Activated CD4-positive, alpha-beta memory T cell treated with anti-CD3 and anti-CD28 coated beads, Interleukin-2, amount 10 ng/mL, durations not matched to agents 7 days and 5 days (primary cell): ENCODE data around the gene FOXL1. TPM values are rescaled to one million over a fixed set of nuclear protein-coding genes. Genes with fewer than 3 reads are reported as not detected.

Source experiments
- CTCF ChIA-PET: fragments of 350-600 bp; sonication (Branson Sonifier 250); formaldehyde crosslinking; loops from one replicate; lab custom pipeline; 2021; ENCODE audit warnings: antibody characterized with exemption, inconsistent platforms; lab: Charles Lee
- POLR2A ChIA-PET: fragments of 350-600 bp; sonication (Branson Sonifier 250); formaldehyde crosslinking; loops from one replicate; lab custom pipeline; 2021; ENCODE audit warnings: antibody characterized with exemption; lab: Charles Lee
- DNase-seq: peaks from one replicate; pipeline ENCODE4 v3.0.0-alpha.2; 2020
- H3K27ac Mint-ChIP-seq: one replicate; pipeline ENCODE4 v1.8.0; 2021; ENCODE audit warnings: mild to moderate bottlenecking, mixed read lengths
- H3K27me3 Mint-ChIP-seq: one replicate; pipeline ENCODE4 v1.8.0; 2021; ENCODE audit warnings: mixed read lengths
- H3K36me3 Mint-ChIP-seq: one replicate; pipeline ENCODE4 v1.8.0; 2021; ENCODE audit warnings: low read depth, mixed read lengths
- H3K4me1 Mint-ChIP-seq: one replicate; pipeline ENCODE4 v1.8.0; 2021; ENCODE audit warnings: mixed read lengths
- H3K4me3 Mint-ChIP-seq: one replicate; pipeline ENCODE4 v1.8.0; 2021; ENCODE audit warnings: mild to moderate bottlenecking, mixed read lengths
- H3K9me3 Mint-ChIP-seq: one replicate; pipeline ENCODE4 v1.8.0; 2021; ENCODE audit warnings: mixed read lengths
- total RNA-seq, 2 experiments: library from RNA; stranded (reverse); gene quantifications; one replicate each; pipeline ENCODE4 v1.2.3, GENCODE V29; 2021

The FOXL1 gene
- total RNA-seq, 2 experiments from 2014 or later: not detected

DNA sequence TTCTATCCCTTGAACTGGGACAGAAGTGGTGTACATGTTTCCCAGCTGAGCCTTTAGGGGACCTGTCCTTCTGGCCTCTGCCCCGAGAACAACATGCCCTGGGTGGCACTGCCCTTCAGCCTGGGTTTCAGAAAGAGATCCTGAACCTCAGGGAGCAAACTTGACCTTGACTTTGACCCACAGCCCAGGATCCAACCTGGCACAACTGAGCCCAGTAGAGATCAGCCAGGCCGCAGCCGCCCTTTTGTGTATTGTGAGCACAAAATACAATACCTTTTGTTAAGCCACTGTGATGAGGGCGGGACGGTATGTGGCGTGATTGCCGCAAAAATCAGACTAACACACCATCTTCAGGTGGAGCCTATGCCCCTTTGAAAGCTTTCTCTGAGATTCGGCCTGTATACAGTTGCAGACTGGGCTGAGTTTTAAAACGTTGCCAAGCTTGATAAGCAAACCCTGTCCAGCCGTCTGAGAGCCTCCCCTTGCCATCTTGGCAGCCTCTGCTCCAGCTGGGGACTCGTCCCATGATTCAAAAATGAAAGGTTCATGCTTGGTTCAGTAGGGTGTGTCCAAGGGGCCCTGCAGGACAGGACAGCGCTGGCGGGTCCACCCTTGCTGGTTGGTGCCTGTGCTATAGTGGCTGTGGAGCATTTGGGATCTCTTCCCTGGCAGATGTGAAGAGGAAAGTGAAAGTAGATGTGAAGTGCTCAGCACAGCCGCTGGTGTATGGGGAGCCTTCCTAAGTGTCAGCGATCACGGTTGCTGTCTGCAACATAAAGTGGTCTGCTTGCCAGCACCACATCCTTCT is 40.3 kb downstream of the FOXL1 start:
- no peaks in the 10 kb centered on the region for H3K4me1 Mint-ChIP-seq
- ChIA-PET CTCF (no interaction called here), POLR2A (no interaction called here)
- H3K27ac Mint-ChIP-seq: no peak overlapping the region
- H3K27me3 Mint-ChIP-seq: peaks cover 8% of the 10 kb centered on the region
- no peaks in the 10 kb centered on the region for H3K9me3 Mint-ChIP-seq
- H3K36me3 Mint-ChIP-seq: no peaks in the 10 kb centered on the region
- DNase-seq: no peak
- no peak overlapping the region for H3K4me3 Mint-ChIP-seq

GRCh38 chr16:86619239-86619794 is 41.0 kb downstream of the FOXL1 start:
- H3K4me1 Mint-ChIP-seq: no peaks in the 10 kb centered on the region
- peaks cover 6% of the 10 kb centered on the region for H3K27me3 Mint-ChIP-seq
- ChIA-PET POLR2A (no interaction called here), CTCF (no interaction called here)
- no peak overlapping the region for H3K27ac Mint-ChIP-seq
- no peak overlapping the region for H3K4me3 Mint-ChIP-seq
- H3K36me3 Mint-ChIP-seq: no peaks in the 10 kb centered on the region
- DNase-seq: no peak
- no peaks in the 10 kb centered on the region for H3K9me3 Mint-ChIP-seq

- Mint-ChIP-seq H3K4me1 (no peaks in the 10 kb centered on the region), H3K4me3 (no peak overlapping the region), H3K27ac (no peak overlapping the region), H3K36me3 (no peaks in the 10 kb centered on the region), H3K27me3 (peaks cover 6% of the 10 kb centered on the region), H3K9me3 (no peaks in the 10 kb centered on the region)
- DNase-seq: no peak
- CTCF ChIA-PET: no interaction called here
- POLR2A ChIA-PET: no interaction called here
Measured at GRCh38 chr16:86620184-86620583, 41.8 kb downstream of the FOXL1 start.

DNA sequence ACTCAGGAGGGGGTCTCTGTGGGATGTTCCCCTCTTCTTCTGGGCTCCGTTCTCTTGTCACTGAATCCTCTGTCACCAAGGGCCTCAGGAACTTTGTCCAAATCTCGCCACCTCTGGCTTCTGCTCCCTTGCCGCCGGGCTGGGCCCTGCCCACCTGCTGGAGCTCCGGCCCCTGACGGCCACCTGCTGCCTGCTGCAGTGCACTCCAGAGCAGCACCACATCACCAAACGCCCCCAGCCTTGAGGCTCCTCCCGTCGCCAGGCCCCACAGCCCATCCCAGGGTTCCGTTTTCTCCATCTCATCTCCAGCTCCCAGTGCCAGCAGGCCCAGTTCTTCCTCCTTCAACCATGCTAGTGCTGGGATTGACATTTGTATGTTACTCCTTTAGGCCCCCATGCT is 43.6 kb downstream of the FOXL1 start:
- Mint-ChIP-seq H3K9me3 (no peaks in the 10 kb centered on the region), H3K36me3 (no peaks in the 10 kb centered on the region), H3K27me3 (peaks cover 4% of the 10 kb centered on the region), H3K27ac (no peak overlapping the region), H3K4me1 (no peaks in the 10 kb centered on the region), H3K4me3 (no peak overlapping the region)
- DNase-seq: no peak
- CTCF ChIA-PET: no interaction called here
- POLR2A ChIA-PET: no interaction called here

DNA sequence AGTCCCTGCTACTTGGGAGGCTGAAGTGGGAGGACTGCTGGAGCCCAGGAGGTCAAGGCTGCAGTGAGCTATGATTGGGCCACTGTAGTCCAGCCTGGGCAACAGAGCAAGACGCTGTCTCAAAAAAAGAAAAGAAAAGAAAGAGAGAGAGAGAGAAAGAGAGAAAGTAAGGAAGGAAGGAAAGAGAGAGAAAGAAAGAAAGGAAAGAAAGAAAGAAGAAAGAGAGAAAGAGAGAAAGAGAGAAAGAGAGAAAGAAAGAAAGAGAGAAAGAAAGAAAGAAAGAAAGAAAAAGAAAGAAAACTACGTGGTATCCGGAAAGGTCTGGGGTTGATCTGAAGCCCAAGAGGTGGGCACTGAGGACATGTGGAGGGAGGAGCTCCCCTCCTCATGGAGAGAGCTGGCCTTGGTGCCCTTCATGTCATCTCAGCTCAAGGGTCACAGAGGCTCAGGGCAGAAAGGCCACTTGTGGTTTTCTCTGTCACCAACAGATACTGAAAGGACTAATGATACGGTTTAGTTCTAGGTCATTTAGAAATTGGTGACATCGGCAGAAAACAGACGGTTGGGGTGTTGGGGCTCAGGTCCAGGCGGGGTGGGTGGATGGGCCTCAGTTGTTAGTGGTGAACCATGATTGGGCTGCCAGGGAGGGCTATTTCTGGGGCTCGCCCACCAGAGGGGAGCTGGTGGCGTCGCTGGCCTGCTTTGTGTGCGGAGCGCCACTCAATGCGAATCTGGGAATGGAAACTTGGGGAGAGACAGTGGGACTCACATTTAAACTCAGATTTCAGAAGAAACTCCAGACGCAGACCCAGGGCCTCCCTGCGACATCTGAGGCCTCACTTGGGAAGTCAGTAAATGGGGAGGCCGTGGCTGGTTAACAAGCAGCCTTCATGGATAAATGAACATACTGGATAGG is 44.6 kb downstream of the FOXL1 start:
- H3K27me3 Mint-ChIP-seq: peaks cover 4% of the 10 kb centered on the region

DNA sequence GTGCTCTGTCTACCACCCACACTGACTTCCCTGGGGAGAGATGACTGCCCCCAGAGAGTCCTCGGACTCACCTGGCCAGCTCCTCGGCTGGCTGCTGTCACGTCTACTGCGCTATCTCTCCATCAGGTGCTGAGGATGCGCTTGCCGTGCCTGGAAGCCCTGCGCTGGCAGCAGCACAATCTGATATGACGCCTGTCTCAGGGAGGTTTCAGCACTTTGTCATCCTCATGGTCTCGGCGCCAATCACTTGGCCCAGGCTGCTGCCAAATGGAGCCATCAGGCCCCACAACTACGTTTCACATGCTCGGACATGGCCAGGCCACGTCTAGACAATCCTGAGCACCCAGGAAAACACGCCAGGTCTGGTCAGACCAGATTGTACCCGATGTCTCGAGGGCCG is 46.7 kb downstream of the FOXL1 start:
- no peak overlapping the region for H3K27ac Mint-ChIP-seq
- H3K4me3 Mint-ChIP-seq: no peak overlapping the region
- H3K9me3 Mint-ChIP-seq: no peaks in the 10 kb centered on the region
- no peaks in the 10 kb centered on the region for H3K4me1 Mint-ChIP-seq
- peaks cover 6% of the 10 kb centered on the region for H3K27me3 Mint-ChIP-seq
- CTCF ChIA-PET: no interaction called here
- POLR2A ChIA-PET: no interaction called here
- H3K36me3 Mint-ChIP-seq: no peaks in the 10 kb centered on the region
- DNase-seq: no peak

More for the DNA sequence above, 44.6 kb downstream of the FOXL1 start:
- H3K4me1 Mint-ChIP-seq: no peaks in the 10 kb centered on the region
- no peak overlapping the region for H3K4me3 Mint-ChIP-seq
- POLR2A ChIA-PET: no interaction called here
- no peak overlapping the region for H3K27ac Mint-ChIP-seq
- no peaks in the 10 kb centered on the region for H3K9me3 Mint-ChIP-seq
- no peaks in the 10 kb centered on the region for H3K36me3 Mint-ChIP-seq
- CTCF ChIA-PET: no interaction called here
- no peak for DNase-seq

DNA sequence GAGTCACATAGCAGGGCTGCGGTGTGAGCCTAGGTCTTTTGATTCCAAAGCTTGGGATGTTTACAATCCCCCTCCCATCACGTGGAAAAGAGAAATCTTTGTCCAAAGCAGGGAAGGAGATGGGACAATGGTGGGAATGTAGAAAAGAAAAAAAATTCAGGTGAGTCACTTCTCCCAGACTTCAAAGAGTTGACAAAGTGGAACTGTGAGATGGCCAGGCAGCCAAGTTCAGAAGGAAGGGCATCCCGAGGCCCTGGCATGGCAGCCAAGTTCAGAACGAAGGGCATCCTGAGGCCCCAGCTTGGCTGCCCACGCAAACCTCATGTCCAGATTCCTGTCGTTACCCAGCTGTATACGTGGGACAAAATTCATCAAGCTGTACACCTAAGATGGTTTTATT is 47.5 kb downstream of the FOXL1 start:
- Mint-ChIP-seq H3K27me3 (peaks cover 6% of the 10 kb centered on the region), H3K27ac (no peak overlapping the region), H3K36me3 (no peaks in the 10 kb centered on the region), H3K4me1 (no peaks in the 10 kb centered on the region), H3K4me3 (no peak overlapping the region), H3K9me3 (no peaks in the 10 kb centered on the region)
- ChIA-PET POLR2A (no interaction called here), CTCF (no interaction called here)
- DNase-seq: no peak

- no peak for DNase-seq
- Mint-ChIP-seq H3K36me3 (no peaks in the 10 kb centered on the region), H3K27me3 (peaks cover 5% of the 10 kb centered on the region), H3K9me3 (no peaks in the 10 kb centered on the region), H3K4me1 (peaks cover 5% of the 10 kb centered on the region), H3K4me3 (no peak overlapping the region), H3K27ac (no peak overlapping the region)
- POLR2A ChIA-PET: no interaction called here
- CTCF ChIA-PET: no interaction called here
Measured at GRCh38 chr16:86626284-86626683, 47.9 kb downstream of the FOXL1 start.

DNA sequence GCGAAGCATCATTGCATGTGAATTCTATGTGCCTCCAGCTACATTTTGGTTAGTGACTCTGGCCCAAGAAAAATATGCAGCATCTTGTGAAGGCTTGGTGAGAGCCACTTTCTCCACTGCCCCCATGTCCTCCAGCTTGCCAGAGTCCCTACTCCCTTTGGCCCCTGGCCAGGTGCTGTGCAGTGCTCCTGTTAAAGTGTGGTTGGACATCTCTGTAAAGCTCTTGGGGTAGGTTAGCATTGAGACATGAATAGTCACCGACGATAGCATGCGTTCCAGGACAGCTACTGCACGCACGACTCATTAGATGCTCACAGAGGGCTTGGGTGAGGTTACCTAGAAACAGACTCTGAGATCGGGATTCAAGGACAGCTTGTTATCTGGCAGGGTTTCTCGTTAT is 48.6 kb downstream of the FOXL1 start:
- Mint-ChIP-seq H3K4me3 (no peak overlapping the region), H3K27me3 (peaks cover 4% of the 10 kb centered on the region), H3K36me3 (no peaks in the 10 kb centered on the region), H3K4me1 (peaks cover 11% of the 10 kb centered on the region), H3K9me3 (no peaks in the 10 kb centered on the region), H3K27ac (no peak overlapping the region)
- ChIA-PET POLR2A (no interaction called here), CTCF (no interaction called here)
- no peak for DNase-seq

DNA sequence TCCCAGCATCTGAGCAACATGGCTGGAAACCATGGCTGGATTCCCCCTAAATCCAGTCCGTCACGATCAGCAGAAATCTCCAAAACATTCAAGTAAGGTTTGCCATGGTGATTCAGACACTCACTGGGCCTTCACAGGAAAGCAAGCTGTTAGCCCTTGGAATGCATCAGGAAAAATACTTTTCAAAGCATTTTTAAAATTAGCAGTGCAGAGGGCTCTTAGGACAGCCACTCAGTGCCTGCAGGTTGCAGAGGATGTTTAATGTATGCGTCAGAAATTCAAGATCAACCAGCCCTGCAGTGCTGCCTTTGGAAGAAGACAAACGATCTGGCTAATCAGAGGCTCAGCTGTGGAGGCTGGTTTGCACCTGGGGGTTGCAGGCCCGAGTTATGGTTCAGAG is 50.3 kb downstream of the FOXL1 start:
- H3K27me3 Mint-ChIP-seq: peaks cover 4% of the 10 kb centered on the region
- CTCF ChIA-PET: interaction anchor here (0.6 kb wide), 1 partner anchor 1819 kb away, joined by 4 read pairs; no protein-coding TSS in a partner anchor

DNA sequence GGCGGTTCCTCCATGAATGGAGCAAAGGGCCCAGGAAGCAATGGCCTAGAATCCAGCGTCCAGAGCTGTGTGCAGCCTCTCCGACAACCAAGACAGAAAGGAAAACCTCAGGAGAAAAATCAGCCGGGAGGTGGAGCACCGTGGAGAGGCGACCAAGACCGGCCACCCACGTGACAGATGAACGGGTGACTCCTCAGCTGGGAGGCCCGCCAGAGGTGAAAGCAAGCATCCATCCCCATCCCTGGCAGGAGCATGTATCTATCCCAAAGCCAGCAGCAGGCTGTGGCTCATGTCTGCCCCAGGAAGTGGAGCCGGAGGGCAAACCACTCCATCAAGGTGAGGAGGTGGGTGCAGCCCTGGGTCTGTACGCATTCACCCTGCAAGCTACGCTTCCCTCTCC is 52.1 kb downstream of the FOXL1 start:
- Mint-ChIP-seq H3K4me1 (peaks cover 13% of the 10 kb centered on the region), H3K27me3 (peaks cover 11% of the 10 kb centered on the region), H3K4me3 (no peak overlapping the region), H3K36me3 (no peaks in the 10 kb centered on the region), H3K9me3 (no peaks in the 10 kb centered on the region), H3K27ac (no peak overlapping the region)
- DNase-seq: no peak
- ChIA-PET POLR2A (no interaction called here), CTCF (no interaction called here)

More for the DNA sequence above, 50.3 kb downstream of the FOXL1 start:
- H3K4me3 Mint-ChIP-seq: no peak overlapping the region
- POLR2A ChIA-PET: no interaction called here
- H3K4me1 Mint-ChIP-seq: peaks cover 13% of the 10 kb centered on the region
- DNase-seq: no peak
- H3K27ac Mint-ChIP-seq: no peak overlapping the region
- no peaks in the 10 kb centered on the region for H3K9me3 Mint-ChIP-seq
- H3K36me3 Mint-ChIP-seq: no peaks in the 10 kb centered on the region

- ChIA-PET CTCF (no interaction called here), POLR2A (no interaction called here)
- no peak overlapping the region for H3K4me3 Mint-ChIP-seq
Measured at GRCh38 chr16:86631444-86631843, 53.1 kb downstream of the FOXL1 start.

More at GRCh38 chr16:86631444-86631843, 53.1 kb downstream of the FOXL1 start:
- Mint-ChIP-seq H3K27ac (no peak overlapping the region), H3K4me1 (peaks cover 13% of the 10 kb centered on the region), H3K36me3 (no peaks in the 10 kb centered on the region), H3K27me3 (peaks cover 11% of the 10 kb centered on the region), H3K9me3 (no peaks in the 10 kb centered on the region)
- no peak for DNase-seq
